ENCODE data around the gene PPM1J.

DNA sequence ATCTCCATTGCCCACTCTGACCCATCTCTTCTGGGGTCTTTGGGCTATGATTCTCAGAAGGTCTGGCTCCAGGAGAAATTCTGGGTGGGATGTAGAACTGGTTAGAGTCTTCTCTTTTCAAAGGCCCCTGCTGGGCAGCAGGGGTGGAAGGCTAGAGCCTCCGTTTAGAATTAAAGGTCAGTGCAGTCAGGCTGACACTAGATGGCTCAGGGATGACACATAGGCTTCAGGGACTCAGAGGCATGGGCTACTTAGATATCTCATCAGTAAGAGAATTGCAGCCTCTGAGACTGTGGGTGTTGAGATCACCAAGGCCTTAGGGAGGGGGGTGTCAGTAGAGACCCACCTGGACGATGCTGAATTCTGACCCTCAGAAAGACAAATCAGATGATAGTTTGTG is 12.6 kb upstream of the PPM1J start:
- TF ChIP-seq, protein P1, sequence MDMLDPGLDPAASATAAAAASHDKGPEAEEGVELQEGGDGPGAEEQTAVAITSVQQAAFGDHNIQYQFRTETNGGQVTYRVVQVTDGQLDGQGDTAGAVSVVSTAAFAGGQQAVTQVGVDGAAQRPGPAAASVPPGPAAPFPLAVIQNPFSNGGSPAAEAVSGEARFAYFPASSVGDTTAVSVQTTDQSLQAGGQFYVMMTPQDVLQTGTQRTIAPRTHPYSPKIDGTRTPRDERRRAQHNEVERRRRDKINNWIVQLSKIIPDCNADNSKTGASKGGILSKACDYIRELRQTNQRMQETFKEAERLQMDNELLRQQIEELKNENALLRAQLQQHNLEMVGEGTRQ (CRISPR knock-in tag; IDR thresholded peaks at IDR 0.05), result no peak
- TF ChIP-seq, protein P2, sequence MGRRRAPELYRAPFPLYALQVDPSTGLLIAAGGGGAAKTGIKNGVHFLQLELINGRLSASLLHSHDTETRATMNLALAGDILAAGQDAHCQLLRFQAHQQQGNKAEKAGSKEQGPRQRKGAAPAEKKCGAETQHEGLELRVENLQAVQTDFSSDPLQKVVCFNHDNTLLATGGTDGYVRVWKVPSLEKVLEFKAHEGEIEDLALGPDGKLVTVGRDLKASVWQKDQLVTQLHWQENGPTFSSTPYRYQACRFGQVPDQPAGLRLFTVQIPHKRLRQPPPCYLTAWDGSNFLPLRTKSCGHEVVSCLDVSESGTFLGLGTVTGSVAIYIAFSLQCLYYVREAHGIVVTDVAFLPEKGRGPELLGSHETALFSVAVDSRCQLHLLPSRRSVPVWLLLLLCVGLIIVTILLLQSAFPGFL (CRISPR knock-in tag; IDR thresholded peaks at IDR 0.05; ENCODE audit: borderline replicate concordance), result no peak
- no peak for TF ChIP-seq SP1 (CRISPR knock-in tag; conservative IDR thresholded peaks at IDR 0.05)
- no peak for TF ChIP-seq FOXJ3 (CRISPR knock-in tag; IDR thresholded peaks at IDR 0.05; ENCODE audit: borderline replicate concordance)
- TF ChIP-seq GABPB1 (CRISPR knock-in tag; IDR thresholded peaks at IDR 0.05), result no peak
- TF ChIP-seq, protein P3, sequence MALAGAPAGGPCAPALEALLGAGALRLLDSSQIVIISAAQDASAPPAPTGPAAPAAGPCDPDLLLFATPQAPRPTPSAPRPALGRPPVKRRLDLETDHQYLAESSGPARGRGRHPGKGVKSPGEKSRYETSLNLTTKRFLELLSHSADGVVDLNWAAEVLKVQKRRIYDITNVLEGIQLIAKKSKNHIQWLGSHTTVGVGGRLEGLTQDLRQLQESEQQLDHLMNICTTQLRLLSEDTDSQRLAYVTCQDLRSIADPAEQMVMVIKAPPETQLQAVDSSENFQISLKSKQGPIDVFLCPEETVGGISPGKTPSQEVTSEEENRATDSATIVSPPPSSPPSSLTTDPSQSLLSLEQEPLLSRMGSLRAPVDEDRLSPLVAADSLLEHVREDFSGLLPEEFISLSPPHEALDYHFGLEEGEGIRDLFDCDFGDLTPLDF (CRISPR knock-in tag; IDR thresholded peaks at IDR 0.05), result no peak
- no peak for TF ChIP-seq TCF7 (CRISPR knock-in tag; IDR thresholded peaks at IDR 0.05; ENCODE audit: low read depth)
- TF ChIP-seq, protein P4, sequence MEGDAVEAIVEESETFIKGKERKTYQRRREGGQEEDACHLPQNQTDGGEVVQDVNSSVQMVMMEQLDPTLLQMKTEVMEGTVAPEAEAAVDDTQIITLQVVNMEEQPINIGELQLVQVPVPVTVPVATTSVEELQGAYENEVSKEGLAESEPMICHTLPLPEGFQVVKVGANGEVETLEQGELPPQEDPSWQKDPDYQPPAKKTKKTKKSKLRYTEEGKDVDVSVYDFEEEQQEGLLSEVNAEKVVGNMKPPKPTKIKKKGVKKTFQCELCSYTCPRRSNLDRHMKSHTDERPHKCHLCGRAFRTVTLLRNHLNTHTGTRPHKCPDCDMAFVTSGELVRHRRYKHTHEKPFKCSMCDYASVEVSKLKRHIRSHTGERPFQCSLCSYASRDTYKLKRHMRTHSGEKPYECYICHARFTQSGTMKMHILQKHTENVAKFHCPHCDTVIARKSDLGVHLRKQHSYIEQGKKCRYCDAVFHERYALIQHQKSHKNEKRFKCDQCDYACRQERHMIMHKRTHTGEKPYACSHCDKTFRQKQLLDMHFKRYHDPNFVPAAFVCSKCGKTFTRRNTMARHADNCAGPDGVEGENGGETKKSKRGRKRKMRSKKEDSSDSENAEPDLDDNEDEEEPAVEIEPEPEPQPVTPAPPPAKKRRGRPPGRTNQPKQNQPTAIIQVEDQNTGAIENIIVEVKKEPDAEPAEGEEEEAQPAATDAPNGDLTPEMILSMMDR (IDR thresholded peaks at IDR 0.05), result no peak
